ENCODE data around the gene DHRS13. TPM values are rescaled to one million over a fixed set of nuclear protein-coding genes. Genes with fewer than 3 reads are reported as not detected.
"Not testable (repeated sequence)": the region's sequence is repeated elsewhere in the genome, so short reads cannot be mapped to it uniquely, and the experiment has no call there.

The DHRS13 gene
- total and polyA plus RNA-seq, 3 donors from 2014 or later: 8.7 to 18.6 (median 14.9) TPM

DNA sequence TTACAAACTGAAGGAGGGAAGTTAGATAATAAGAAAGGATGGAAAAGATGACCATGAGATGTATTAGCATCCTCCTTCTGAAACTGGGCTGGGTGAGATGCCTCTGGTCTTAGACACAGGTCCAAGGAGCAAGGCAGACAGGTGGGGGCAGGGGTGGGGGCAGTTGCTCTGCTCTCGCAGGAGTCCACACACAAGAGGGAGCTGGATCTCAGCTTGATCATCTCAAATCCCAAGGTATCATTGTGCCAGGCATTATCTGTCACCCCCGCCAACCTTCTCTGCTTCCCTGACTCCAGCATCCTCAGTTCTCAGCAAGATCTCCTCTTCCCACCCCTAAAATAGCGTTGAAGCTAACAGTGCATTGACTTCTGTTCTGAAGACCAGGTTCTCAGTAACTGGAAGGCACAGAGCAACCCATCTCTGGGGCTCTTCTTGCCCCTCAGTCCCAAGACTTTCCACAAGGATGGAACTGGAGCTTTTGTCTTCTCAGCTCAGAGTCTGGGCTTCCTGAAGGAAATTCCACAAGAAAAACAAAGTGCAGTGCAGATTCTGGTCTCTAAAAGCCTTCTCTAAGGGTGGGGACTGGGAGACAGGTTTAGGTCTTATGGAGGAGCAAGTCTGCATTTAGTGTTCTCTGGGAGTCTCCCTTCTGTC is 7.0 kb downstream of the DHRS13 start:
- Histone ChIP-seq H3K4me1 (peaks cover 19% of the 10 kb centered on the region), H3K36me3 (ENCODE audit: low read depth, missing control alignments) (no peaks in the 10 kb centered on the region), H3K27ac (no peak overlapping the region), H3K9me3 (no peaks in the 10 kb centered on the region), H3K4me3 (no peak overlapping the region), H3K27me3 (no peaks in the 10 kb centered on the region)
- intact Hi-C loops (cut with DNase I; ENCODE audit: low total_unique reads): no loop called here
- WGBS, 2 donors: 46 to 56% methylated on average over 3 of the region's 3 CpGs
- DNase-seq: no peak
- TF ChIP-seq, protein P1, sequence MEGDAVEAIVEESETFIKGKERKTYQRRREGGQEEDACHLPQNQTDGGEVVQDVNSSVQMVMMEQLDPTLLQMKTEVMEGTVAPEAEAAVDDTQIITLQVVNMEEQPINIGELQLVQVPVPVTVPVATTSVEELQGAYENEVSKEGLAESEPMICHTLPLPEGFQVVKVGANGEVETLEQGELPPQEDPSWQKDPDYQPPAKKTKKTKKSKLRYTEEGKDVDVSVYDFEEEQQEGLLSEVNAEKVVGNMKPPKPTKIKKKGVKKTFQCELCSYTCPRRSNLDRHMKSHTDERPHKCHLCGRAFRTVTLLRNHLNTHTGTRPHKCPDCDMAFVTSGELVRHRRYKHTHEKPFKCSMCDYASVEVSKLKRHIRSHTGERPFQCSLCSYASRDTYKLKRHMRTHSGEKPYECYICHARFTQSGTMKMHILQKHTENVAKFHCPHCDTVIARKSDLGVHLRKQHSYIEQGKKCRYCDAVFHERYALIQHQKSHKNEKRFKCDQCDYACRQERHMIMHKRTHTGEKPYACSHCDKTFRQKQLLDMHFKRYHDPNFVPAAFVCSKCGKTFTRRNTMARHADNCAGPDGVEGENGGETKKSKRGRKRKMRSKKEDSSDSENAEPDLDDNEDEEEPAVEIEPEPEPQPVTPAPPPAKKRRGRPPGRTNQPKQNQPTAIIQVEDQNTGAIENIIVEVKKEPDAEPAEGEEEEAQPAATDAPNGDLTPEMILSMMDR (IDR thresholded peaks at IDR 0.05): no peak
- no peak for TF ChIP-seq POLR2A (IDR thresholded peaks at IDR 0.05)

DNA sequence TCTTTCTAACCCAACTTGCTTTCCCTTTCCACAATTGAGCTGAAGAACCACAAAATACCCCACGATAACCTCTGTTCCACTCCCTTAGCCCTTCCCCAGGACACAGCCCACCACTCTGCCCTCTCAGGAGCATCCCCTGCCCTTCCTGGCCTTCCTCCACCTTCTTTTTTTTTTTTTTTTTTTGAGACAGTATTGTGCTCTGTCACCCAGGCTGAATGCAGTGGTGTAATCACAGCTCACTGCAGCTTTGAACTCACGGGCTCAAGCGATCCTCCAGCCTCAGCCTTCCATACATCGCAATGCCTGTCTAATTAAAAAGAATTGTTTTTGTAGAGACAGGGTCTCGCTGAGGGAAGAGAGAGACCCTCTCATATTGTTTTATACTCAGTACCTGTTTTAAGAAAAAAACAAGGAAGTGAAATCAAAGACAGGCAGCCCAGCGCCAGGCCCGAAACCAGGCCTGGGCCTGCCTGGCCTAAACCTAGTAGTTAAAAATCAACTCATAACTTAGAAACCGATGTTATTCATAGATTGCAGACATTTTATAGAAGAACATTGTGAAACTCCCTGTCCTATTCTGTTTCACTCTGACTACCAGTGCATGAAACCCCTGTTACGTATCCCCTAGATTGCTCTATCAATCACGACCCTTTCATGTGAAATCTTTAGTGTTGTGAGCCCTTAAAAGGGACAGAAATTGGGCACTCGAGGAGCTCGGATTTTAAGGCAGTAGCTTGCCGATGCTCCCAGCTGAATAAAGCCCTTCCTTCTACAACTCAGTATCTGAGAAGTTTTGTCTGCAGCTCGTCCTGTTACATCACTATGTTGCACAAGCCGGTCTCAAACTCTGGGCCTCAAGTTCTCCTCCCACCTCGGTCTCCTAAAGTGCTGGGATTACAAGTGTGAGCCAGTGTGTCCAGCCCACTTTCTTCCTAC is 9.4 kb downstream of the DHRS13 start:
- DNase-seq; H3K36me3 ChIP-seq (ENCODE audit: low read depth, missing control alignments); H3K27ac ChIP-seq; intact Hi-C loops (cut with DNase I; ENCODE audit: low total_unique reads); H3K27me3 ChIP-seq; H3K4me3 ChIP-seq; H3K9me3 ChIP-seq: not testable (repeated sequence)
- 85% methylated on average over 16 of the region's 16 CpGs for WGBS, 2 donors
- H3K4me1 ChIP-seq: peaks cover 19% of the 10 kb centered on the region

DNA sequence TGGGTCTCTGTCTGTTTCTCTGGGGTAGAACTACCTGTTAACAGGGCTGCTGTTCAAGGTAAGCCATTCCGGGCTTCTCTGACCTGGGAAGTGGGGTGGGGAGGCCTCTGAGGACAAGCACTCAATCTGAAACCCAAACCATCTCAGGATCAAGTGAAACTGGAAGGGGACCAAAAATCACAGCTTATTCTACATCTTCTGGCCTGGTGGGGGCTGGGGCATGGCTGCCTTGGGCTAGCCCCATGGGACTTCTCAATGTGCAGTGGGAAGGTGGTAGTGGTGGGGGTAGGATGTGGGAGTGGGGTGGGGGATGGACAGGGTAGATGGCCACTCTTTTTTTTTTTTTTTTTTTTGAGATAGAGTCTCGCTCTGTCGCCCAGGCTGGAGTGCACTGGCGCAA is 10.9 kb downstream of the DHRS13 start:
- intact Hi-C loops (cut with DNase I; ENCODE audit: low total_unique reads): no loop called here
- no peaks in the 10 kb centered on the region for H3K9me3 ChIP-seq
- DNase-seq: no peak
- 98 to 99% methylated on average over 3 to 4 of the region's 4 CpGs for WGBS, 2 donors
- H3K27me3 ChIP-seq: no peaks in the 10 kb centered on the region
- H3K27ac ChIP-seq: no peak overlapping the region
- peaks cover 13% of the 10 kb centered on the region for H3K4me1 ChIP-seq
- no peaks in the 10 kb centered on the region for H3K36me3 ChIP-seq (ENCODE audit: low read depth, missing control alignments)
- TF ChIP-seq POLR2A (IDR thresholded peaks at IDR 0.05): no peak
- TF ChIP-seq, protein P1 (IDR thresholded peaks at IDR 0.05): no peak
- no peak overlapping the region for H3K4me3 ChIP-seq

DNA sequence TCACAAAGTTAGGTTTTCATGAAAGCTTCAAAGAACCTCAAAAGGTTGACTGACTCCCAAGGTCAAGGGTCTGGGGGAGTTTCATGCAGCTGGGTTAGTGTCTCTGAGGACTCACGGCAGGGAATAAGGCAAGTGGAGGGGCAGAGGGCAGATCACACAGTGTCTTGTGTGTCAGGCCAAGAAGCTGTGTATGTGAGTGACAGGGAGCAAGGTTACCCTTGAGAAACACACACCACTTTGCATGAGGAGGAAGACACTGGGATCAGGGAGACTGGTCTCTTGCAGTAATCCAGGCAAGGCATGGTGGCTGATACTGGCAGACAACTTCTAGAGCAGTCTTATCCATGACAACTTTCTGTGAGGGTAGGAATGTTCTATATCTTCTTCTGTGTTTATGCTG is 11.7 kb downstream of the DHRS13 start:
- H3K36me3 ChIP-seq (ENCODE audit: low read depth, missing control alignments): no peaks in the 10 kb centered on the region
- H3K4me1 ChIP-seq: peaks cover 7% of the 10 kb centered on the region
- no peak overlapping the region for H3K4me3 ChIP-seq
- H3K27me3 ChIP-seq: no peaks in the 10 kb centered on the region
- TF ChIP-seq POLR2A (IDR thresholded peaks at IDR 0.05): no peak
- TF ChIP-seq, protein P1 (IDR thresholded peaks at IDR 0.05): no peak
- H3K9me3 ChIP-seq: no peaks in the 10 kb centered on the region
- no peak overlapping the region for H3K27ac ChIP-seq
- intact Hi-C loops (cut with DNase I; ENCODE audit: low total_unique reads): no loop called here
- 61 to 80% methylated on average over 1 of the region's 1 CpG for WGBS, 2 donors
- DNase-seq: no peak

DNA sequence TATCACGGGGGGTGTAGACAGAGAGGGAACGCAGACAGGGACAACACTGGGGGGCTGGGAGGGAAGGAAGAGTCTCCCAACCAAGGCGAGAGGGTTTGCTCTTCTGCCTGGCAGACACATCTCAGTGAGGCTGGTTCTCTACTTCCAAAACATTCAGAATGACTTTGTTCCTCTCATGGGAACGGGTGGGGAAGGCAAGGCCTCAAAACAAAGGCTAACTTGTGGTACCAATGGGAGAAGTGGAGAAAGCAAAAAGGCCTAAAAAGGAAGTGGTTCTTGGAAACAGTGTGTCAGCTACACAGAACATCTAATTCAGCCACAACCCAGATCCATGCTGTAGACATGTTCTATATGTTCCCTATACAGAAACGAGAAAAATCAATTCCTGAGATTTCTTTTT is 12.9 kb downstream of the DHRS13 start:
- 68 to 84% methylated on average over 5 of the region's 5 CpGs for WGBS, 2 donors
- intact Hi-C loops (cut with DNase I; ENCODE audit: low total_unique reads): no loop called here
- Histone ChIP-seq H3K4me3 (no peak overlapping the region), H3K9me3 (no peaks in the 10 kb centered on the region), H3K27me3 (no peaks in the 10 kb centered on the region), H3K36me3 (ENCODE audit: low read depth, missing control alignments) (no peaks in the 10 kb centered on the region), H3K27ac (no peak overlapping the region), H3K4me1 (no peaks in the 10 kb centered on the region)
- TF ChIP-seq, protein P1 (IDR thresholded peaks at IDR 0.05): no peak
- TF ChIP-seq POLR2A (IDR thresholded peaks at IDR 0.05): no peak
- DNase-seq: no peak

All from testis (tissue), 3 donors.